AG09309 (cell line): Measurements from ENCODE around the gene C3orf33.

Source experiments
- DNase-seq: peaks from one replicate; pipeline ENCODE4 v3.0.0-alpha.2; 2010; ENCODE audit warnings: low read depth
- H3K4me3 ChIP-seq: 2 replicates; pipeline ENCODE4 v1.5.1; 2011; ENCODE audit warnings: mild to moderate bottlenecking, low read depth, low read length, moderate library complexity; ENCODE audit not compliant: control insufficient read depth
- CTCF ChIP-seq: IDR thresholded peaks from 2 replicates; pipeline ENCODE4 v1.5.1; 2011; ENCODE audit warnings: mild to moderate bottlenecking, low read depth, low read length, inconsistent platforms; ENCODE audit not compliant: insufficient read depth, control insufficient read depth; ENCODE audit errors: missing control alignments

Gene C3orf33

DNA sequence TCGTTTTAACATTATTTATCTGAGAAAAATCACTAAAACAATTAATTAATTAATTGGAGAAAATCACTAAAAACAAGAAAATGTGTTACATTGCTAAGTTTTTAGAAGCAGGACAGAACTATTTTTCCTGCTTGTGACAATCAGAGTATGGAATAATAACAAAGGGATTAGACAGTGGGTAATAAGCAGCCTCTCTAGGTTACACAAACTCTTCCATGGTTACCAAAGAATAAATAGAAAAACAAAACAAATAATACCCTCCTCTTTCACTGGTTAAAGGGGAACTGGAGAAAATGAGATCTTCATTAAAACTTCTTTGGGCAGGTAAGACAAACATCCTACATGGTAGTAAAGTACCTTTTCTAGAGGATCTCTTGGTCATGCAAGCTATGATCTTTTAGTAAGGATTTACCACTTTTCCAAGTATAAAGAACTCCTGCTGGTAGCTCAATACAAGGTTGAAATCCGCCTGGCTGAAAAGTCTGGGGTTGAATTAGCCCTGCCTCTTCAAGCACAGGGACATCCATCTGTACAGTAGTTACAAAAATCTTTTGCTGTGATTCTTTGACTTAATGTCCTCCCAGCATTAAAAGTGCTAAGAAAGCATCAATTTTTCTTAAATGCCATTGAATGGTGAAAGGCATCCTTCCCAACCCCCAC is 58.7 kb downstream of the C3orf33 start:
- no peak for TF ChIP-seq CTCF
- H3K4me3 ChIP-seq = no peak overlapping the region
- no peak for DNase-seq

- no peak for DNase-seq
- TF ChIP-seq CTCF = no peak
- no peak overlapping the region for H3K4me3 ChIP-seq
Measured at GRCh38 chr3:155746703-155747102, 59.4 kb downstream of the C3orf33 start.

DNA sequence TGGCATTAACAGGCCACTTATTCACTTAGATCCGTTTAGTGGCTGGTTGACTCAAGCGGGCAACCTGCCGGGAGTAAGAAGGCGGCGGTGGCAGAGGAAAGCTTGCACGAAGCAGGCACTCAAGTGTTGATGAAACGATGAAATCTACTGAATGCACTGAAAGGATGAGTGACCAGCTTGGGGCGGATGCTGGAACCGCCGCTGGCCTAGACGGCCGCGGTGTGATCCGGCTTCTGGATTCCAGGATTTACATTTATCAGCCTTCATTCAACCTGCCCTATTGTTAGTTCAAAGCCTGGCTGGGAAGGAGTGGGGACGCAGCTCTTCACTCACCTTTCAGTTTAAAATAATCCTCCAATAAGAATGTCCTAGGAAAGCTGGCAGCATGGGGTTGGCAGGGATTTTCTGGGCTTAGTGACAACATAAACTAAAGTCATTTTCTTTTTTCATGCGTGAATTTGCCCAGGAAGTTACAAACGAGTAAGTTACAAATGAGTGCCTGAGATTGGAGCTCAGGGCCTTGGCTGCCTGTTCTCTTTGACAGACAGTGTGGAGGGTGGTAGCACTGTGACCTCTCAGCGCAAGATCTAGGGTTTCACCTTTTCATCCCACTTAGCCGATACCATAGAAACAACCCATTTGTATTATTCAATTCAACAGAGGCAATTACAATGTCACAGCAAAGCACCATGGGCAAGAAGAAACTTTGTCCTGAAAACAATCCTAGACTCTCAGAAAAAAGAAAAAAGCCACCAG is 60.1 kb downstream of the C3orf33 start:
- no peak overlapping the region for H3K4me3 ChIP-seq
- no peak for TF ChIP-seq CTCF
- no peak for DNase-seq

- no peak for TF ChIP-seq CTCF
- no peak for DNase-seq
- peak within 1 kb of the TSS; percentile 47 for H3K4me3 ChIP-seq
Measured at GRCh38 chr3:155744626-155745324, 61.3 kb downstream of the C3orf33 start, which contains the start of gene PLCH1. TSS of gene PLCH1 (minus strand) at chr3:155745071. CDS start at chr3:155704224, 40,847 bp downstream.

DNA sequence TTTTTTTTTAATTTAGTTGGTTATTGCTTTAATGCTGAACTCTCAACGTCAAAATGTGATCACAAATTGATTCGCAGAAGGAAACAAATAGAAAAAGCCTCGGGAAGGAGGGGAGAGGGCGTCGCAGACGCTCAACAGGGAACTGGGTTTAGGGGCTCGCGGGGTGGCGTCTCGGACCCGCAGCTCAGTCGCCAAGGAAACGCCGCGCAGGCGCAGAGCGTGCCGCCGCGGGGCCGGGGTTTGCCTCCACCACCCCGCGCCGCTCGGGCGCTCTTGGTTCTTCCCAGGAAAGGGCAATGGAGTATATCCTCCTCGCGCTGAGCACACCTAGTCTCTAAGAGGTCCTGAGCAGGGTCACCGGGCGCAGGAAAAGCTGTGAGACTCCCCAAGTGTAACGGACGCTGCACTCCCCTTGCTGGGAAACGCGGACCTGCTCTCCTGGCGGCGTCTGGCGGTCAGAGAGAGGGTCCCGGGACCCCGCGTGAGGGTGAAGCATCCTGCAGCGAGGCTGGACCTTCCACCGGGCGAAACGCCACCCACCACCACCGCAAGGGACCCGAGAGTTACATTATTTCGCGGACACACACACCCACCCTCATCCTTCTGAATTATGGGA is 62.0 kb downstream of the C3orf33 start:
- H3K4me3 ChIP-seq = peak overlapping the region; percentile 47
- no peak for DNase-seq
- no peak for TF ChIP-seq CTCF

DNA sequence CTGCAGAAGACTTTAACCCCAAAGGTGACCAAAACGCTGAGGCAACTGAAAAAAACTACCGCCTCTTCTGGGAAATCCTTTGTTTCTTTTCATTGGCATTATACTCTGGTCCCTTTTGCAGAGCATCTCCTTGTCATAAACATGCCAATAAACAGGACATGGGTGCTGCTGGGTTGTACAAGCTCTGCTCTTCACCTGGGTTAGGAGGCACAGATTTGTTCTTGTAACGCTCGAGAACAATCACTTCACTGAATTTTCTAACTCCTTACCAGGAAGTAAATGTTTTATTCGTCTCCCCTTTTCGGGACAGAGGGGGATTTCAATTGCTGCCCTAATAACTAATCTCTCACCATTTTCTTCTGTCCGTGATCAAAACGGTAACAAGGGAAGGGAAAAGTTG is 62.5 kb downstream of the C3orf33 start:
- peak overlapping the region; percentile 47 for H3K4me3 ChIP-seq
- no peak for DNase-seq
- TF ChIP-seq CTCF = no peak
